OCI-LY7 (cell line): ENCODE measurements around the gene XKR7. TPM values are rescaled to one million over a fixed set of nuclear protein-coding genes. Genes with fewer than 3 reads are reported as not detected.

ENCODE experiments used
- BruUV-seq: library from RNA; stranded (reverse); fragments of 400-500 nt; replicated peaks from 2 replicates; lab custom pipeline; 2021; lab: Mats Ljungman, UMichigan
- CTCF ChIA-PET: fragments of 300-600 bp; sonication (Branson Sonifier 250); formaldehyde crosslinking; loops from one replicate; lab custom pipeline; 2022; ENCODE audit warnings: antibody characterized with exemption; ENCODE audit not compliant: unreplicated experiment; lab: Charles Lee
- POLR2A ChIA-PET: fragments of 300-600 bp; sonication (Branson Sonifier 250); formaldehyde crosslinking; loops from one replicate; lab custom pipeline; 2022; ENCODE audit warnings: antibody characterized with exemption; lab: Charles Lee
- DNase-seq: peaks from one replicate; pipeline ENCODE4 v3.0.0-alpha.2; 2015; ENCODE audit warnings: low spot score
- H2AFZ ChIP-seq: fragments of 200-600 bp; sonication (generic), shearing (Covaris generic); 2 replicates; pipeline ENCODE4 v1.6.1; 2014; ENCODE audit warnings: mild to moderate bottlenecking, antibody characterized with exemption, low read length, moderate library complexity
- H3K27ac ChIP-seq: fragments of 200-600 bp; sonication (generic); 2 replicates; pipeline ENCODE4 v1.5.1; 2014; ENCODE audit warnings: mixed run types, low read depth, mild to moderate bottlenecking, moderate library complexity, low read length, inconsistent platforms; ENCODE audit not compliant: poor library complexity, severe bottlenecking
- H3K36me3 ChIP-seq: fragments of 200-600 bp; sonication (generic); 2 replicates; pipeline ENCODE4 v1.6.1; 2014; ENCODE audit warnings: mild to moderate bottlenecking, antibody characterized with exemption, low read length, moderate library complexity, mixed read lengths; ENCODE audit not compliant: insufficient read depth
- H3K4me1 ChIP-seq: fragments of 200-600 bp; sonication (generic); 2 replicates; pipeline ENCODE4 v1.5.1; 2014; ENCODE audit warnings: mild to moderate bottlenecking, low read length; ENCODE audit not compliant: insufficient read depth, poor library complexity, severe bottlenecking
- H3K4me2 ChIP-seq: fragments of 200-600 bp; sonication (generic); 2 replicates; pipeline ENCODE4 v1.6.1; 2014; ENCODE audit warnings: mild to moderate bottlenecking, low read length
- H3K4me3 ChIP-seq: fragments of 200-600 bp; sonication (generic); 2 replicates; pipeline ENCODE4 v1.5.1; 2014; ENCODE audit warnings: mild to moderate bottlenecking, low read depth, low read length; ENCODE audit not compliant: poor library complexity, severe bottlenecking
- H3K79me2 ChIP-seq: fragments of 200-600 bp; sonication (generic); 2 replicates; pipeline ENCODE4 v1.6.1; 2016; ENCODE audit warnings: low read depth, mild to moderate bottlenecking, low read length, moderate library complexity, mixed read lengths; ENCODE audit not compliant: insufficient read depth
- H3K9me2 ChIP-seq: fragments of 200-600 bp; sonication (generic); 2 replicates; pipeline ENCODE4 v1.6.1; 2016; ENCODE audit warnings: mild to moderate bottlenecking, low read length, mixed read lengths; ENCODE audit not compliant: insufficient read depth
- H3K9me3 ChIP-seq: fragments of 200-600 bp; sonication (generic); 2 replicates; pipeline ENCODE4 v1.6.1; 2014; ENCODE audit warnings: mild to moderate bottlenecking, mixed run types, low read length, mixed read lengths
- H4K20me1 ChIP-seq: fragments of 200-600 bp; sonication (generic); 2 replicates; pipeline ENCODE4 v1.6.1; 2014; ENCODE audit warnings: mild to moderate bottlenecking, antibody characterized with exemption, low read length, moderate library complexity, mixed read lengths; ENCODE audit not compliant: insufficient read depth
- CTCF ChIP-seq: fragments of 200-600 bp; sonication (generic); conservative IDR thresholded peaks from 2 replicates; pipeline ENCODE4 v1.5.1; 2014; ENCODE audit warnings: mild to moderate bottlenecking, antibody characterized with exemption, low read length, moderate library complexity, mixed read lengths
- EZH2phosphoT487 ChIP-seq: fragments of 200-600 bp; sonication (generic); IDR thresholded peaks from 2 replicates; pipeline ENCODE4 v1.6.1; 2018; ENCODE audit warnings: low read depth, borderline replicate concordance, mild to moderate bottlenecking, mixed run types, antibody characterized with exemption, low read length, moderate library complexity, mixed read lengths
- intact Hi-C: fragments of 100-400 bp; cut with micrococcal nuclease; formaldehyde crosslinking; loops from one replicate; pipeline ENCODE4 v1.10.0; 2022; ENCODE audit not compliant: unreplicated experiment
- small RNA-seq: library from RNA; depleted of rRNA; stranded (forward); fragments of <200 nt; gene quantifications from one replicate; pipeline ENCODE3, GENCODE V24; 2014
- total RNA-seq, 2 experiments: library from RNA; depleted of rRNA in 1 of 2; stranded (reverse); fragments of >200 nt in 1 of 2; shearing (Covaris generic) in 1 of 2; gene quantifications; 2 replicates each; pipeline ENCODE4 v1.2.3, GENCODE V29; 2014 to 2022

XKR7 gene
- total RNA-seq, 2 experiments from 2014 or later, result not detected

- Histone ChIP-seq H3K4me2 (0 out of 2 replicates have a peak within 1 kb of the TSS, but pooled peaks have one; percentile 7), H4K20me1 (no peaks in the 10 kb centered on the region), H2AFZ (no peak within 1 kb of the TSS), H3K36me3 (no peaks in the 10 kb centered on the region), H3K4me1 (no peaks in the 10 kb centered on the region), H3K79me2 (no peaks in the 10 kb centered on the region), H3K27ac (no peak within 1 kb of the TSS), H3K4me3 (no peak within 1 kb of the TSS), H3K9me3 (no peaks in the 10 kb centered on the region), H3K9me2 (no peaks in the 10 kb centered on the region)
- intact Hi-C loops, result no loop called here
- ChIA-PET POLR2A (interaction anchor here (0.8 to 1.4 kb wide), 2 partner anchors 17 to 34 kb away, joined by 3 read pairs; no protein-coding TSS in a partner anchor), CTCF (no interaction called here)
- no peak for DNase-seq
- BruUV-seq, result no TSS peak
- TF ChIP-seq CTCF, result no peak
Observed at GRCh38 chr20:32052090-32052777, 84.3 kb downstream of the XKR7 start, which contains the start of gene HCK. HCK (plus strand) TSS chr20:32052242.

- H3K4me2 ChIP-seq, result no peak overlapping the region
Observed at GRCh38 chr20:32052778-32053362, 84.9 kb downstream of the XKR7 start.

More at GRCh38 chr20:32052778-32053362, 84.9 kb downstream of the XKR7 start:
- CTCF ChIA-PET, result no interaction called here
- Histone ChIP-seq H2AFZ (no peak overlapping the region), H3K36me3 (no peaks in the 10 kb centered on the region), H3K79me2 (no peaks in the 10 kb centered on the region), H3K27ac (no peak overlapping the region), H3K9me2 (no peaks in the 10 kb centered on the region), H3K4me1 (no peaks in the 10 kb centered on the region), H3K4me3 (no peak overlapping the region), H4K20me1 (no peaks in the 10 kb centered on the region), H3K9me3 (no peaks in the 10 kb centered on the region)
- TF ChIP-seq CTCF, result no peak
- no peak for TF ChIP-seq EZH2phosphoT487
- DNase-seq, result no peak
- intact Hi-C loops, result no loop called here
- BruUV-seq, result no TSS peak
- POLR2A ChIA-PET, result interaction anchor here (0.8 to 1.4 kb wide), 2 partner anchors 18 to 33 kb away, joined by 3 read pairs; no protein-coding TSS in a partner anchor

Small RNA genes within 50 kb of the gene (small RNA-seq; reads per million reads assigned to genes)
- gene RNA5SP481, result 3.3 reads per million, percentile 87 among the genes with 10 or more reads in this experiment
- not detected for gene RNA5SP482

Other genes starting within 250 kb of the XKR7 start
- gene BCL2L1, start 245.3 kb upstream of the XKR7 start, total RNA-seq (2014; rRNA removed; shearing (Covaris generic)), result 83.2 and 88.8 TPM in 2 replicates
- 64.2 and 71.5 TPM in 2 replicates for gene BCL2L1, start 245.3 kb upstream of the XKR7 start, total RNA-seq (2022)
- gene TPX2, start 228.9 kb upstream of the XKR7 start, total RNA-seq (2014; rRNA removed; shearing (Covaris generic)), result 121 and 134 TPM in 2 replicates
- gene TPX2, start 228.9 kb upstream of the XKR7 start, total RNA-seq (2022), result 173 and 183 TPM in 2 replicates
- gene MYLK2, start 148.8 kb upstream of the XKR7 start, total RNA-seq (2014; rRNA removed; shearing (Covaris generic)), result 0.69 and 0.75 TPM in 2 replicates
- gene MYLK2, start 148.8 kb upstream of the XKR7 start, total RNA-seq (2022), result 0.61 and 0.67 TPM in 2 replicates
- not detected in 2 replicates for gene FOXS1, start 122.5 kb upstream of the XKR7 start, total RNA-seq (2014; rRNA removed; shearing (Covaris generic))
- gene FOXS1, start 122.5 kb upstream of the XKR7 start, total RNA-seq (2022), result not detected in 2 replicates
- 0.19 and 1.5 TPM in 2 replicates for gene DUSP15, start 97.6 kb upstream of the XKR7 start, total RNA-seq (2014; rRNA removed; shearing (Covaris generic))
- gene DUSP15, start 97.6 kb upstream of the XKR7 start, total RNA-seq (2022), result 0.61 TPM in 1 of 2 replicates, not detected in the other
- gene TTLL9, start 97.5 kb upstream of the XKR7 start, total RNA-seq (2014; rRNA removed; shearing (Covaris generic)), result not detected in 2 replicates
- gene TTLL9, start 97.5 kb upstream of the XKR7 start, total RNA-seq (2022), result not detected in 2 replicates
- gene PDRG1, start 16.1 kb upstream of the XKR7 start, total RNA-seq (2014; rRNA removed; shearing (Covaris generic)), result 9.7 and 11.2 TPM in 2 replicates
- gene PDRG1, start 16.1 kb upstream of the XKR7 start, total RNA-seq (2022), result 19.7 and 22.5 TPM in 2 replicates
- not detected in 2 replicates for gene CCM2L, start 42.3 kb downstream of the XKR7 start, total RNA-seq (2014; rRNA removed; shearing (Covaris generic))
- gene CCM2L, start 42.3 kb downstream of the XKR7 start, total RNA-seq (2022), result 0.92 and 1.4 TPM in 2 replicates
- 0.19 TPM in 1 of 2 replicates, not detected in the other for gene HCK, start 84.1 kb downstream of the XKR7 start, total RNA-seq (2014; rRNA removed; shearing (Covaris generic))
- 2.2 and 3.2 TPM in 2 replicates for gene HCK, start 84.1 kb downstream of the XKR7 start, total RNA-seq (2022)
- gene TM9SF4, start 141.6 kb downstream of the XKR7 start, total RNA-seq (2014; rRNA removed; shearing (Covaris generic)), result 16.6 and 20.8 TPM in 2 replicates
- 38.9 and 40.7 TPM in 2 replicates for gene TM9SF4, start 141.6 kb downstream of the XKR7 start, total RNA-seq (2022)
- 7.4 and 9.8 TPM in 2 replicates for gene PLAGL2, start 239.6 kb downstream of the XKR7 start, total RNA-seq (2014; rRNA removed; shearing (Covaris generic))
- gene PLAGL2, start 239.6 kb downstream of the XKR7 start, total RNA-seq (2022), result 40.3 and 42.9 TPM in 2 replicates
- 16.8 and 21.4 TPM in 2 replicates for gene POFUT1, start 239.7 kb downstream of the XKR7 start, total RNA-seq (2014; rRNA removed; shearing (Covaris generic))
- 27.8 and 33.1 TPM in 2 replicates for gene POFUT1, start 239.7 kb downstream of the XKR7 start, total RNA-seq (2022)